IPS-11a (cell line): ENCODE data around the gene SLC10A7.

Experiments used
- H3K4me3 ChIP-seq: one replicate; pipeline ENCODE4 v1.5.1; 2013; ENCODE audit warnings: low read depth, low read length, control low read depth

SLC10A7 gene

GRCh38 chr4:146265950-146266490 is 255.7 kb downstream of the SLC10A7 start:
- H3K4me3 ChIP-seq, result no peak overlapping the region

DNA sequence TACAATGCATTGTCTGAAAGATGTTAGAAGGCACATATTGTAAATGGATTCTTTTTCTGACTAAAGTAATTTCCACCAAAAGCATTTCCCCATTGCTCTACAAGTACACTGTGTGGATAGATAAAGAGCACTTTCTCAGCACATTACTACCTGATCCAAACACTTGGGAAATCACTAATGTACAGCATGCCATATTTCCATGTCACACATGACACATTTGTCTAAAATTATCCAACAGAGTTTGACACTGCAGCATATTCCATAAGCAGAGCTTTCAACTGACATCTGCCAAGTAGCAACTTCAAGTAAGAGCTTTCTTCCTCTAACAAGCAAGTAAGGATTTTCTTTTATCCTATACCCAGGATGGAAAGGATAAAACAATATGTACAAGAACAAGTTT is 257.9 kb downstream of the SLC10A7 start:
- no peak overlapping the region for H3K4me3 ChIP-seq

- H3K4me3 ChIP-seq, result no peak overlapping the region
Observed at GRCh38 chr4:146261041-146261440, 260.7 kb downstream of the SLC10A7 start.

GRCh38 chr4:146260521-146260920 is 261.2 kb downstream of the SLC10A7 start:
- H3K4me3 ChIP-seq, result no peak overlapping the region

GRCh38 chr4:146257511-146257910 is 264.2 kb downstream of the SLC10A7 start:
- H3K4me3 ChIP-seq, result no peak overlapping the region

DNA sequence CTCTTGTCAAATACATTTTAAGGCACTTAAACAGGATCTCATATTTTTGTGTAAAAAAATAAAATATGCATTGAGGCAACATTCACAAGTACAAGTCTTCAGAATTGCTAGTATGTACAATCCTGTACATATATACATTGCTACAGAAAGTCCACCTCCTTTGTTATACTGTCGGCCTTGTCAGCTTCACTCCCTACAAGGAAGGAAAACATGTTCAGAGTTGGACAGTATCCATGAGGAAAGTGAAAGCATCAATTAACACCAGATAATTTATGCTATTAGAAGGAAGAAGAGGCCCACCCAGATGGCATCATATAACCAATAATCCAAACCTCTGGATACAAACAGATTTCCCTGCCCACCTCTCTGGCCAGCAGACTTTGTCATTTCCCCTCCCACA is 265.4 kb downstream of the SLC10A7 start:
- no peak overlapping the region for H3K4me3 ChIP-seq

DNA sequence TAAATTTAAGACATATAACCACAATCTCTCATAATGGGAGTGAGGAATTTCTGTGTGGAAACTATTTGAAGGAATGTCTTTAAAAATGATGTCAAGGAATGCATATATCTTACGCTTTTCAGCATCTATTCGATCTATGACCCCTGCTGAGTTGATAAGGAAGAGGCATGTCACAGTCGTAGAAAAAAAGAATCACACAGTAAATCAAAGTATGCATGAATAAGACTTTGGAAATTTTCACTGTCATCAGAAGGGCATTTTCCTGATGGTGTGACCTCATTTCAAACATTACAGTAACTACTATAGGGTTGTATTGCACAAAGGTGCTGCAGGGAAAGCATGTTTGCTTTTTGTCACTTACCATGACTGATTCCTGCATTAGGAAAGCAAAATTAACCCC is 265.9 kb downstream of the SLC10A7 start:
- H3K4me3 ChIP-seq, result no peak overlapping the region

- no peak overlapping the region for H3K4me3 ChIP-seq
Observed at GRCh38 chr4:146255463-146255862, 266.3 kb downstream of the SLC10A7 start.

DNA sequence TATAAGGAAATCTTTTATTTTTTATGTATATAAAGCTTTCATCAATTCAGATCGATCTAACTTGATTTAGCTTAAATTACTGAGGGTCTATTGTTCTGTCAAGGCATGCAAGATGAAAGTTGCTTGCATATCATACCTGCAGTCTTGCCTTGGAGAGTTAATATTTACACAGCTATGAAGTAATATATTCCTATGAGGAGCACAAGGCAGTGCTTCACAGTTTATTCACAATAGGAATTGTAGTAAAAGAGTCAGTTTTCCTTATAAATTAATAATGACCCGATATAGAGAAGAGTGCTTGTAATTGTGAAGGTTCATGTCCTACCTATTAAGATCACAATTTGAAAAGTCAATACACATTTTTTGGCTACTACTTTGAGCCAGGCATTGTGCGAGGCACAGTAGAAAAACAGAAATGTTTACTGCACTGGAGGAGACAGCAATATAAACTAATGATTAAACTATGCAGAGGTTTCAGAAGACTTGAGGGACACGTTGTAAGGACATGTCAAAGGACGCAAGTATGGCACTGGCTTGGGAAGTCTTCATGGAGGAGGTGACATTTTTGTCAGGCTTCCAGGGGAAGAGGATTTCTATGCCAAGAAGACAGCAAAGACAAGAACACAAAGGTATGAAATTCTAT is 268.6 kb downstream of the SLC10A7 start:
- no peak overlapping the region for H3K4me3 ChIP-seq

GRCh38 chr4:146247356-146247755 is 274.4 kb downstream of the SLC10A7 start:
- H3K4me3 ChIP-seq, result no peak overlapping the region

GRCh38 chr4:146246381-146246780 is 275.4 kb downstream of the SLC10A7 start:
- H3K4me3 ChIP-seq, result no peak overlapping the region

- no peak overlapping the region for H3K4me3 ChIP-seq
Observed at GRCh38 chr4:146245850-146246249, 275.9 kb downstream of the SLC10A7 start.

DNA sequence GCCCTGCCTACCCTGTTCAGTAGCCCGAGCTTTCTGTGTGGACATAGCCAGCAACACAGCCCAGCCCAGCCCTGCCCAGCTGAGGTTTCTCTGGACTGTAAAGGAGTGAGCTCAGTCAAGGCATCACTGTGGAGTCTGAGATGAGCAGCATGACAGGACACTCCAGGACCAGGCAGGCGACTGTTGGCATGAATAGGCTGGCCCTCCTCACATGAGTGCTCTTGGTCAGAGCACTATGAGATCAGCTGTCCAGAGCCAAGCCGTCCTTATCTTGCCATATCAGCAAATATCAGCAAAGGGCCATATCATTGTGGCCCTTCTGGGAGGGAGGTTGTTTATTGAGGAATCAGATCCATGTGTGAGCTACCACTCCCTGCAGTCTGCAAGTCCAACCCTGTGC is 276.5 kb downstream of the SLC10A7 start:
- no peak overlapping the region for H3K4me3 ChIP-seq

DNA sequence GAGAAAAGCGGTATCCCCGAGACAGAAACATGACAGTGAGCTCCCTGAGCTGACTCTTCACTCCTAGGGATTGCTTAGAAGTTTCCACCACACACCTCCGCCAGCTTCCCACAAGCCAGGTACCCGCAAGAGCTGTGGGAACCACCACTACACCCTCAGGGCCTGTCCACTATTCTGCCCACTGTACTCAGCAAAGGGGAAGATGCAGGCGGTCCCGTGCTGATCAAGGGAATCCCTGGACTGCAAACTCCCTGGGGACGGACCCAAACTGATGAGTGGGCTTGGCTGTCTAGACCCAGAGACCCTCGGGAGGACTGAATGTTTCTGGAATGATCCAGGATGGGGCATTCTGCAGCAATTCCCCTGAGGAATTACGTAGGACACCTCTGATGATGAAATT is 277.2 kb downstream of the SLC10A7 start:
- no peak overlapping the region for H3K4me3 ChIP-seq

- H3K4me3 ChIP-seq, result no peak overlapping the region
Observed at GRCh38 chr4:146243883-146244277, 277.9 kb downstream of the SLC10A7 start.

DNA sequence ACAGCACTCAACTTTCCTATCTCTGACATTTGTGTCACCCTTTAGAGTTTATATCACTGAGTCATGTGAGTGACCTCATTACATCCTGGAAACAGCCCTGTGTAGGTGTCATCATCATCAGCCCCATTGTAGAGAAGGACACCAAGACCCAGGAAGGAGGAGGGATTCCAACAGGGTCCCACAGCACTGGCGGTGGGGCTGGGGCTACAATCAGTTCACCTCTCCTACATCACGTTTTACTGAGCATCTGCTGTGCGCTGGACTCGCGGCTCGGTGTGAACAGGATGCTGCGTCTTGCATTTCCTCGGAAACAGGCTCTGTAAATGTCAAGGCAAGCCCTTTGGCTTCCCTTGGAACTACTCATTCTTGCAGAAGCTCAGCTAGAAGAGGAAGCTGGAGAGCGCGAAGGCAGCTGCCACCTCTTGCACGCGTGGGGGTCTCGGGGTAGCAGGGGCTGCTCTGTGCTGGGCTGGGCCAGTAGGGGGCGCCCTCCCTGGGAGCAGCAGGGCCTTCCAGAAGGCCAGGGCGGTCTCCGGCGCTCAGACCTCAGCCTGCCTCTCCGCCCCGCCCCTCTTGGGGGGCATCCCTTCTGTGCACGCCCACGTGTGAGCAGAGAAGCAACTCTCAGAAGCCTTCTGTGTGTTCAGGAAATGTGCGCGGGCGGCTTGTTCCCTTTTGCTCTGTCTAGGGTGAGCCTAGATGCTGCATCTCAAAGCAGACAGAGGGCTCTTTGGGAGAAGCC is 278.4 kb downstream of the SLC10A7 start:
- H3K4me3 ChIP-seq, result no peak overlapping the region

GRCh38 chr4:146238107-146238506 is 283.6 kb downstream of the SLC10A7 start:
- no peak overlapping the region for H3K4me3 ChIP-seq

GRCh38 chr4:146237092-146237491 is 284.6 kb downstream of the SLC10A7 start:
- no peak overlapping the region for H3K4me3 ChIP-seq

- no peak overlapping the region for H3K4me3 ChIP-seq
Observed at GRCh38 chr4:146236216-146236615, 285.5 kb downstream of the SLC10A7 start.

- H3K4me3 ChIP-seq, result no peak overlapping the region
Observed at GRCh38 chr4:146235654-146236177, 286.0 kb downstream of the SLC10A7 start.

DNA sequence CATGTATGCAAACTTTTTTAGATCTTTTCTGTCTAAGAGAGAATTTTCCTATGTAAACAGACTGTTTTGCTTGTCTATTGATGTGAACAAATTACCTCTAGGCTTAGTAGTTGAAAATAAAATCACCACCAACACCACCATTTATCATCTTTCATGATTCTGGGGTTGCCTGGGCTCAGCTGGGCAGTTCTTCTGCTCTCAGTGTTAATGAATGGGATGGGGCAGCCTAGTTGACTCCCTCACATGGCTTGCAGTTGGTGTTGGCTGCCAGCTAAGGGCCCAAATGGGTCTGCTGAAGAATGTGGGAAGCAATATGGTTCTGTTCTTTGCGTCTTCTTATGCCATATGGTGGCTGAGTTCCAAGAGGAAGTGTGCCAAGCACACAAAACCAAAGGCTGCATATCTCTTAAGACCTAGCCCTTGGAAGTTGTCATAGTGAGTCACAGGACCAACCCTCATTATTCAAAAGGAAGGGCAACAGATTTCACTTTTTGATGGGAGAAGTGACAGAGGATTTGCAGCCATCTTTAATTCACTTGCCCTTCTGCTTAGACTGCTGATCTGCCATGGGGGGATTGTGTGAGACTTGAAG is 289.5 kb downstream of the SLC10A7 start:
- no peak overlapping the region for H3K4me3 ChIP-seq

DNA sequence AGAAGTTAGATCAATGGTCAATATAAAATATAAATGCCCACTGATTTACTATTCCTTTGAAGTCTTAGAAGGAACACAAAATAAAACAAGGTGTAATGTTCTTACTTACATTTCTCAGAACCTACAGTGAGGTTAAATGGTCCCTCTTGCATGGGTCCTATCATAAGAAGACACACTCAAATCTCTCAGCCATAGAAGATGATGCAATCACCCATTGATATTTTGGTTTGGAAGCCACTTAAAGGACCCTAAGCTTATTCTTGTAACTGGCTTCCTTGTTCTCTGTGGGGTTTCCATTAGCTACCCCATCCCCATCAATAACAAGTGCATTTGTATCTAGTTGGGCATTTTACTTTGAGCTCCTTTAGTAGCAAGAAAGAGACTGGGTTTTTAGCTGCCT is 292.3 kb downstream of the SLC10A7 start:
- H3K4me3 ChIP-seq, result no peak overlapping the region
